Panc1 (cell line): ENCODE measurements around the gene CDYL. TPM values are rescaled to one million over a fixed set of nuclear protein-coding genes. Genes with fewer than 3 reads are reported as not detected.

Experiments used
- ATAC-seq: fragments of 200-7000 bp; cut with Tn5 transposase; 2 replicates; pipeline ENCODE4 v1.9.1; 2020; ENCODE audit warnings: mild to moderate bottlenecking, moderate library complexity
- BruUV-seq: library from RNA; stranded (reverse); fragments of 400-500 nt; replicated peaks from 2 replicates; lab custom pipeline; 2021; lab: Mats Ljungman, UMichigan
- CTCF ChIA-PET: fragments of 300-600 bp; sonication (Branson Sonifier 250); formaldehyde crosslinking; loops from one replicate; lab custom pipeline; 2022; ENCODE audit warnings: antibody characterized with exemption; lab: Charles Lee
- POLR2A ChIA-PET: fragments of 300-600 bp; sonication (Branson Sonifier 250); formaldehyde crosslinking; loops from one replicate; lab custom pipeline; 2022; ENCODE audit warnings: antibody characterized with exemption; lab: Charles Lee
- DNase-seq: peaks from one replicate; pipeline ENCODE4 v3.0.0-alpha.2; 2010; ENCODE audit warnings: low read depth, low spot score
- H3K27ac ChIP-seq: 2 replicates; pipeline ENCODE4 v1.5.1; 2011; ENCODE audit warnings: mild to moderate bottlenecking, low read length, inconsistent platforms
- H3K27me3 ChIP-seq: fragments of 200-500 bp; sonication (Bioruptor generic); 2 replicates; pipeline ENCODE4 v1.6.0; 2014; ENCODE audit warnings: low read length, inconsistent platforms; ENCODE audit not compliant: control insufficient read depth, insufficient read depth
- H3K36me3 ChIP-seq: fragments of 200-500 bp; sonication (Bioruptor generic); 2 replicates; pipeline ENCODE4 v1.5.1; 2014; ENCODE audit warnings: inconsistent platforms, mild to moderate bottlenecking, low read length, moderate library complexity; ENCODE audit not compliant: control insufficient read depth, insufficient read depth
- H3K4me1 ChIP-seq: 2 replicates; pipeline ENCODE4 v1.5.1; 2011; ENCODE audit warnings: inconsistent platforms, mild to moderate bottlenecking, low read length, moderate library complexity; ENCODE audit not compliant: control insufficient read depth, insufficient read depth
- H3K4me3 ChIP-seq, 2 experiments: 2 replicates each; pipeline ENCODE4 v1.5.1; 2011 to 2012; ENCODE audit warnings: low read depth in 2 of 2, low read length in 2 of 2, mild to moderate bottlenecking in 2 of 2, inconsistent platforms in 1 of 2, moderate library complexity in 1 of 2
- H3K9me3 ChIP-seq: fragments of 200-500 bp; sonication (Bioruptor generic); 2 replicates; pipeline ENCODE4 v1.5.1; 2014; ENCODE audit warnings: low read depth, mild to moderate bottlenecking, inconsistent platforms, low read length, moderate library complexity; ENCODE audit not compliant: control insufficient read depth, insufficient read depth
- CTCF ChIP-seq: fragments of 450-650 bp; IDR thresholded peaks from 2 replicates; pipeline ENCODE4 v1.5.1; 2017; ENCODE audit warnings: mild to moderate bottlenecking
- POLR2AphosphoS5 ChIP-seq: IDR thresholded peaks from 2 replicates; pipeline ENCODE4 v1.6.1; 2012; ENCODE audit warnings: mild to moderate bottlenecking, low read depth, low read length, moderate library complexity
- SIN3A ChIP-seq: IDR thresholded peaks from 2 replicates; pipeline ENCODE4 v1.6.1; 2012; ENCODE audit warnings: low read depth, mild to moderate bottlenecking, low read length, moderate library complexity, borderline replicate concordance; ENCODE audit not compliant: insufficient read depth
- TCF7L2 ChIP-seq: IDR thresholded peaks from 2 replicates; pipeline ENCODE4 v1.6.1; 2011; ENCODE audit warnings: mild to moderate bottlenecking, low read depth, low read length, inconsistent platforms
- in situ Hi-C: cut with HindIII; loops from 2 replicates; pipeline ENCODE4 v1.10.0; 2016; ENCODE audit warnings: low sequenced_read_pairs, low pct_unique_long_range_greater_than_20kb
- intact Hi-C: fragments of 100-400 bp; cut with micrococcal nuclease; formaldehyde crosslinking; loops from one replicate; pipeline ENCODE4 v1.10.0; 2022; ENCODE audit not compliant: unreplicated experiment
- total RNA-seq: library from RNA; stranded (reverse); gene quantifications from one replicate; pipeline ENCODE4 v1.2.1, GENCODE V29; 2021; ENCODE audit not compliant: unreplicated experiment
- TF ChIP-seq, protein P1 (sequence below), 2 experiments: IDR thresholded peaks; 2 replicates each; pipeline ENCODE4 v1.6.1; 2011 to 2012; ENCODE audit warnings: low read depth in 2 of 2, control low read depth in 1 of 2, low read length in 1 of 2, mild to moderate bottlenecking in 1 of 2, moderate library complexity in 1 of 2; ENCODE audit not compliant: insufficient read depth in 1 of 2

CDYL gene
- total RNA-seq, 1 experiment from 2014 or later: 61.4 TPM

DNA sequence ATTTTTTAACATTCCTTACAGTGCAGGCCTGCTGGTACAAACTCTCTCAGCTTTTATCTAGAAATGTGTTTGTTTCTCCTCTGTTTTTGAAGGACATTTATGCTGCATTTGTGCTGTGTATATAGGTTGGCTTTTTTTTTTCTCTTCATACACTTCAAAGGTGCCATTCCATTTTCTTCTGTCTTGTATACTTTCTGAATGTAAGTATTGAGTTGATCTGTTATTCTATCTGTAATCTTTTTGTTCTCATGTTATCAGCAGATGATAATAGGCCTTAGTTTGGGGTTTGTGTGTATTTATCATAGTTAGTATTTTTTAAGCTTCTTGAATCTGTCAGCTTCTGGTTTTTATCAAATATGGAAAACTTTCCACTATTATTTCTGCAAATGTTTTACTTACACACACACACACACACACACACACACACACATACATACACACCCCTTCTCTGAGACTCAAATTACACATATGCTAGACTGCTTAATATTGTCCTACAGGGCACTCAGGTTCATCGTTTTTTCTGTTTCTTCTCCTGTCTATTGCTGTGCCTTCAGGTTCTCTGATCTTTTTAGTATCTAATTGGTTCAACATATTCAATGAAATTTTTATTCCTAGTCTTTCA, 153.0 kb downstream of the CDYL start:
- Histone ChIP-seq H3K27ac (no peak overlapping the region), H3K27me3 (no peaks in the 10 kb centered on the region), H3K9me3 (no peaks in the 10 kb centered on the region), H3K36me3 (no peaks in the 10 kb centered on the region), H3K4me3 (no peak overlapping the region), H3K4me1 (peaks cover 10% of the 10 kb centered on the region; the same call in 1 of the 2 replicates)
- intact Hi-C loops (no loop called here), in situ Hi-C loops (no loop called here)
- TF ChIP-seq POLR2AphosphoS5 (no peak), CTCF (no peak), TCF7L2 (no peak), SIN3A (no peak)
- TF ChIP-seq, protein P1, sequence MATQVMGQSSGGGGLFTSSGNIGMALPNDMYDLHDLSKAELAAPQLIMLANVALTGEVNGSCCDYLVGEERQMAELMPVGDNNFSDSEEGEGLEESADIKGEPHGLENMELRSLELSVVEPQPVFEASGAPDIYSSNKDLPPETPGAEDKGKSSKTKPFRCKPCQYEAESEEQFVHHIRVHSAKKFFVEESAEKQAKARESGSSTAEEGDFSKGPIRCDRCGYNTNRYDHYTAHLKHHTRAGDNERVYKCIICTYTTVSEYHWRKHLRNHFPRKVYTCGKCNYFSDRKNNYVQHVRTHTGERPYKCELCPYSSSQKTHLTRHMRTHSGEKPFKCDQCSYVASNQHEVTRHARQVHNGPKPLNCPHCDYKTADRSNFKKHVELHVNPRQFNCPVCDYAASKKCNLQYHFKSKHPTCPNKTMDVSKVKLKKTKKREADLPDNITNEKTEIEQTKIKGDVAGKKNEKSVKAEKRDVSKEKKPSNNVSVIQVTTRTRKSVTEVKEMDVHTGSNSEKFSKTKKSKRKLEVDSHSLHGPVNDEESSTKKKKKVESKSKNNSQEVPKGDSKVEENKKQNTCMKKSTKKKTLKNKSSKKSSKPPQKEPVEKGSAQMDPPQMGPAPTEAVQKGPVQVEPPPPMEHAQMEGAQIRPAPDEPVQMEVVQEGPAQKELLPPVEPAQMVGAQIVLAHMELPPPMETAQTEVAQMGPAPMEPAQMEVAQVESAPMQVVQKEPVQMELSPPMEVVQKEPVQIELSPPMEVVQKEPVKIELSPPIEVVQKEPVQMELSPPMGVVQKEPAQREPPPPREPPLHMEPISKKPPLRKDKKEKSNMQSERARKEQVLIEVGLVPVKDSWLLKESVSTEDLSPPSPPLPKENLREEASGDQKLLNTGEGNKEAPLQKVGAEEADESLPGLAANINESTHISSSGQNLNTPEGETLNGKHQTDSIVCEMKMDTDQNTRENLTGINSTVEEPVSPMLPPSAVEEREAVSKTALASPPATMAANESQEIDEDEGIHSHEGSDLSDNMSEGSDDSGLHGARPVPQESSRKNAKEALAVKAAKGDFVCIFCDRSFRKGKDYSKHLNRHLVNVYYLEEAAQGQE (IDR thresholded peaks at IDR 0.05; ENCODE audit: insufficient read depth in 1 of 2, low read depth in 2 of 2, low read length in 1 of 2): no peak
- ChIA-PET CTCF (no interaction called here), POLR2A (no interaction called here)
- DNase-seq (no peak), ATAC-seq (no peak)
- BruUV-seq: no TSS peak

DNA sequence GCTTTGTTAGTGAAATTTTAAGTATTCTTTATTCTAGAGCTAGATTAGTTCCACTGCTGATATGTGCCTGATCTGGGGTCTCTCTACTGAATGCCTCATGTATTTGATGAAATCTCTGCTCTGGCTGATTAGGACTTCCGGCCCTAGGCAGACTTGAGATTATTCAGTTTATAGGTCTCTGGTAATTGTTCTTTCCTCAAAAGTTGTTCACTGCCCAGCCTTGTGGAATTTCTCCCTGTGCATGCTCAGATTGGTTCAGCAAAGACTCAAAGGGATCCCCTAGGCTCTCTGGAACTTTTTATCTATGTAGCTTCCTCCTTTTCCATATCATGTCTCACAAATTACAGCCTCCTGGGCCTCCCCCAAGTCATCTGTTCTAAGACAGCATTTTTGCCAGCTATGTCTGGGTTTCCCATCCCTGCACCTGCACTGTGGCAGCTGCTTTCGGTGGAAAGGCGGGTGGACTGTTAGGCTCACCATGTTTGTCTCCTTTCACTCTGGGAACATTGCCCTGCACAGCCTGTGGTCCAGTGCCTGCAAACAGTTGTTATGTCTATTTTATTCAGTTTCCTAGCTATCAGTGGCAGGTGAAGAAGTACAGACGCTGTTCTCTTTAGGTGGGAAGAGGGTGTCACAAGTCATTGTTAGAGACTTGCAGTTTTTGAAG, 154.0 kb downstream of the CDYL start:
- ATAC-seq: no peak
- ChIA-PET CTCF (no interaction called here), POLR2A (no interaction called here)
- intact Hi-C loops: no loop called here
- H3K27ac ChIP-seq: no peak overlapping the region
- no peak for DNase-seq
- BruUV-seq: no TSS peak
- peaks cover 10% of the 10 kb centered on the region; the same call in 1 of the 2 replicates for H3K4me1 ChIP-seq
- no peak for TF ChIP-seq POLR2AphosphoS5
- TF ChIP-seq CTCF: no peak
- no peak for TF ChIP-seq TCF7L2
- TF ChIP-seq, protein P1 (IDR thresholded peaks at IDR 0.05; ENCODE audit: insufficient read depth in 1 of 2, low read depth in 2 of 2, low read length in 1 of 2): no peak
- no peak for TF ChIP-seq SIN3A
- H3K9me3 ChIP-seq: no peaks in the 10 kb centered on the region
- no peak overlapping the region for H3K4me3 ChIP-seq
- no peaks in the 10 kb centered on the region for H3K27me3 ChIP-seq
- in situ Hi-C loops: no loop called here
- H3K36me3 ChIP-seq: no peaks in the 10 kb centered on the region
